Heart right ventricle (tissue), 16 donors: ENCODE results near the gene RBCK1. TPM values are rescaled to one million over a fixed set of nuclear protein-coding genes. Genes with fewer than 3 reads are reported as not detected.
A peak's percentile ranks its signal among the peaks of the same experiment; 100 is the strongest.

Experiments used
- ATAC-seq, 8 donors: fragments of 200-7000 bp; cut with Tn5 transposase; one replicate each; pipeline ENCODE4 v1.9.1; 2020; ENCODE audit warnings: mild to moderate bottlenecking in 8 of 8, moderate library complexity in 8 of 8, moderate number of reproducible peaks in 1 of 8
- DNase-seq, 2 donors: peaks; one replicate each; pipeline ENCODE4 v3.0.0-alpha.2; 2020
- H3K27ac ChIP-seq, 10 donors: fragments of 200-600 bp; sonication (generic) in 2 of 10; one replicate each; pipeline versions ENCODE4 v1.5.0 to v1.8.0; 2020 to 2022; ENCODE audit warnings: mild to moderate bottlenecking in 3 of 10
- H3K27me3 ChIP-seq, 7 donors: fragments of 200-600 bp; one replicate each; pipeline ENCODE4 v1.8.0; 2021 to 2022; ENCODE audit warnings: mild to moderate bottlenecking in 2 of 7
- H3K36me3 ChIP-seq, 9 donors: fragments of 200-600 bp; sonication (generic) in 1 of 9; one replicate each; pipeline versions ENCODE4 v1.5.0 to v1.8.0; 2020 to 2022; ENCODE audit warnings: mild to moderate bottlenecking in 2 of 9
- H3K4me1 ChIP-seq, 9 donors: fragments of 200-600 bp; sonication (generic) in 1 of 9; one replicate each; pipeline versions ENCODE4 v1.5.0 to v1.8.0; 2020 to 2022; ENCODE audit warnings: mild to moderate bottlenecking in 4 of 9
- H3K4me3 ChIP-seq, 10 donors: fragments of 200-600 bp; sonication (generic) in 2 of 10; one replicate each; pipeline versions ENCODE4 v1.5.0 to v1.8.0; 2020 to 2022; ENCODE audit warnings: mild to moderate bottlenecking in 7 of 10, moderate library complexity in 2 of 10
- H3K9me3 ChIP-seq, 11 donors: fragments of 200-600 bp in 10 of 11; sonication (generic) in 2 of 11; one replicate each; pipeline versions ENCODE4 v1.5.0 to v1.8.0; 2013 to 2022; ENCODE audit warnings: mild to moderate bottlenecking in 2 of 11, control low read depth in 1 of 11, moderate library complexity in 1 of 11
- WGBS, 2 donors: extraction: QIAGEN DNeasy Blood & Tissue Kit; methylation state at CpG; one replicate each; pipeline ENCODE4 v1.1.7; 2013; ENCODE audit warnings: inconsistent platforms in 1 of 2; 5-methylcytosine and 5-hydroxymethylcytosine counted together
- intact Hi-C, 10 donors: fragments of 100-400 bp; cut with DNase I; formaldehyde crosslinking; loops; one replicate each; pipeline versions ENCODE4 v1.11.1 to v1.14.2; 2022
- polyA plus RNA-seq, 2 donors: library from polyadenylated mRNA; stranded (reverse); fragments of 200-250 nt; gene quantifications; one replicate each; pipeline ENCODE4 v1.2.3, GENCODE V29; 2013
- total RNA-seq, 10 donors: library from RNA; stranded (reverse); fragmentation: NEBNext Ultra II Directional in 3 of 10; extraction: Animal tissue kit (Norgen Biotek cat#: 25700) in 3 of 10; gene quantifications; one replicate each; pipeline versions ENCODE4 v1.2.1 to v1.2.4, GENCODE V29; 2021 to 2023
- TF ChIP-seq, protein P1 (sequence below), 9 donors: fragments of 200-600 bp; sonication (generic) in 2 of 9; IDR thresholded peaks; one replicate each; pipeline versions ENCODE4 v1.5.0 to v1.8.0; 2021 to 2022; ENCODE audit warnings: antibody characterized with exemption in 9 of 9, mild to moderate bottlenecking in 5 of 9, moderate library complexity in 1 of 9
- donor health status: Arrhythmogenic right ventricular cardiomyopathy.
- donor health status: ischemic (EF 13 %, LVEDD 7.1; RV severe dilation, severe dysfunction).
- donor health status: healthy with polysubstance abuse.
- donor health status: DM: no; HTN: yes; CAD: no.
- donor health status: DM: no; HTN: no; CAD: no.
- donor health status: ischemic (EF 25% LVEDD 6.9; RV normal size, moderate dysfunction).
- donor health status: ischemic (EF 25% LVEDD 5.7; RV mildly dilated, moderate dysfunction).
- donor health status: healthy.
- donor health status: DM: yes; HTN: yes; CAD: no.
- donor health status: Ischemic cardiomyopathy.
- donor health status: ischemic (EF 35%, LVEDD 5.7; RV mildly dilated, moderate dysfunction).
- donor health status: nonischemic (EF 11% LVEDD 7.7; RV severe dilation, severe dysfunction).
- donor health status: DM: yes; HTN: yes; CAD: no.
- donor health status: PGD.
- donor health status: ischemic (EF 29% LVEDD 5.4; RV normal size, mild dysfunction).
- donor health status: nonischemic (EF 23%, LVEDD 6.1; RV moderate dilation, normal function).

The RBCK1 gene
- total and polyA plus RNA-seq, 12 donors, result 32.0 to 86.8 (median 44.0) TPM

DNA sequence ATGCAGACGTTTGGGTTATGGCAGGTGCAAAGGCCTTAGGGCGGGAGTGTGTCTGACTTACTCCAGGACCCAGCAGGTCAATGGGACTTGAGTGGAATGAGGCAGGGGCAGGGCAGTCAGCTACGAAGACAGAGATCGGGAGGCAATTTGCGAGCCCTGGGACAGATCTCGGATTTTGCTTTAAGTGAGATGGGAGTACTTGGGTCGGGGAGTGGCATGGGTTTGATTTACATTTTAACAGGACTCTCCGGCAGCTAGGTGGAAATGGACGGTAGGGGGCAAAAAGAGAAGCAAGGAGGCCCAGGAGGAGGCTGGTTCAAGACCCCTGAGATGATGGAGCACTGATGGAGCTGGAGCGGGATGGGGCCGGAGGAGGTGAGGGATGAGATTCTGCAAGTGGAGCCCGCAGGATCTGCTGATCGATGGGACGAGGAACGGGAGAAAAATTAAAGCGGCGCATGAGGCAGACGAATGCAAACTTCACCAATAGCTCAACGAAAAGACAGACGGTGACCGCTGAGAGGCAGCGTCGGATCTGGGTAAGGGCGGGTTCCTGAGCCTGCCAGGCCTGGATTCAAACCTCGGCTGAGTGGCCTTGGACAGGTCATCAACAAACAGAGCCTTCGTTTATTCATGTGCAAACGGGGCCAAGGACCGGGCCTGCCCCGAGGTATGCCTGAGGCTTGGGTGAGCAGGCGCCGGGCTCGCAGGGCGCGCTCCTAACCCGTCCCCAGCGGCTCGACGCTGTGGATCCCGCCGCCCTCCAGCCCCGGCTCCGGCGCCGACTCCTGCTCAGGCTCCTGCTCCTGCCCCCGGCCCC is 756 bp upstream of the RBCK1 start:
- no peaks in the 10 kb centered on the region for H3K27me3 ChIP-seq
- 9% methylated on average over 43 to 45 of the region's 45 CpGs for WGBS, 2 donors
- H3K36me3 ChIP-seq, result peaks cover 0 to 27% (median 8%) of the 10 kb centered on the region in 9 donors

GRCh38 chr20:408843-409696 is 971 bp downstream of the RBCK1 start:
- TF ChIP-seq, protein P1, sequence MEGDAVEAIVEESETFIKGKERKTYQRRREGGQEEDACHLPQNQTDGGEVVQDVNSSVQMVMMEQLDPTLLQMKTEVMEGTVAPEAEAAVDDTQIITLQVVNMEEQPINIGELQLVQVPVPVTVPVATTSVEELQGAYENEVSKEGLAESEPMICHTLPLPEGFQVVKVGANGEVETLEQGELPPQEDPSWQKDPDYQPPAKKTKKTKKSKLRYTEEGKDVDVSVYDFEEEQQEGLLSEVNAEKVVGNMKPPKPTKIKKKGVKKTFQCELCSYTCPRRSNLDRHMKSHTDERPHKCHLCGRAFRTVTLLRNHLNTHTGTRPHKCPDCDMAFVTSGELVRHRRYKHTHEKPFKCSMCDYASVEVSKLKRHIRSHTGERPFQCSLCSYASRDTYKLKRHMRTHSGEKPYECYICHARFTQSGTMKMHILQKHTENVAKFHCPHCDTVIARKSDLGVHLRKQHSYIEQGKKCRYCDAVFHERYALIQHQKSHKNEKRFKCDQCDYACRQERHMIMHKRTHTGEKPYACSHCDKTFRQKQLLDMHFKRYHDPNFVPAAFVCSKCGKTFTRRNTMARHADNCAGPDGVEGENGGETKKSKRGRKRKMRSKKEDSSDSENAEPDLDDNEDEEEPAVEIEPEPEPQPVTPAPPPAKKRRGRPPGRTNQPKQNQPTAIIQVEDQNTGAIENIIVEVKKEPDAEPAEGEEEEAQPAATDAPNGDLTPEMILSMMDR (IDR thresholded peaks at IDR 0.05), result no peak
- H3K27me3 ChIP-seq, result no peaks in the 10 kb centered on the region
- intact Hi-C loops, result loop anchor here in 6 of 10 donors (5.0 to 10.0 kb wide), 8 partner anchors 42 to 68 kb away; partner anchors contain the start of gene TBC1D20 (in 2 of the 6)
- no peak for DNase-seq
- no peaks in the 10 kb centered on the region for H3K9me3 ChIP-seq
- peaks cover 0 to 43% (median 17%) of the 10 kb centered on the region in 9 donors for H3K36me3 ChIP-seq
- WGBS, 2 donors, result 14 to 20% methylated on average over 7 of the region's 7 CpGs
- peak in 5 of 8 donors; percentile 1 to 10 (median 3) for ATAC-seq
- peak overlapping the region; percentile 81 to 98 (median 96) for H3K27ac ChIP-seq
- peak overlapping the region; percentile 76 to 100 (median 92) for H3K4me3 ChIP-seq
- peaks cover 3 to 29% (median 19%) of the 10 kb centered on the region in 9 donors for H3K4me1 ChIP-seq

More for the DNA sequence above, 756 bp upstream of the RBCK1 start:
- Histone ChIP-seq H3K4me1 (peaks cover 3 to 29% (median 19%) of the 10 kb centered on the region in 9 donors), H3K9me3 (no peaks in the 10 kb centered on the region), H3K4me3 (peak overlapping the region in 9 of 10 donors; percentile 76 to 100 (median 92)), H3K27ac (peak overlapping the region in 9 of 10 donors; percentile 95 to 98 (median 96))
- TF ChIP-seq, protein P1 (IDR thresholded peaks at IDR 0.05), result peak in 5 of 9 donors; percentile 18 to 48 (median 36)
- DNase-seq, result peak; percentile 68 to 83
- ATAC-seq, result peak; percentile 54 to 87 (median 84)
- intact Hi-C loops, result loop anchor here in 6 of 10 donors (1.0 to 10.0 kb wide), 9 partner anchors 40 to 72 kb away; partner anchors contain the start of gene TBC1D20 (in 2 of the 6)

GRCh38 chr20:409697-410559 is 1.8 kb downstream of the RBCK1 start:
- intact Hi-C loops, result loop anchor here in 6 of 10 donors (5.0 to 10.0 kb wide), 8 partner anchors 43 to 67 kb away; partner anchors contain the start of gene TBC1D20 (in 2 of the 6)
- peaks cover 0 to 43% (median 17%) of the 10 kb centered on the region in 9 donors for H3K36me3 ChIP-seq
- DNase-seq, result no peak
- 78 to 85% methylated on average over 14 of the region's 14 CpGs for WGBS, 2 donors
- H3K4me3 ChIP-seq, result peak overlapping the region in 3 of 10 donors; percentile 81 to 90 (median 81)
- TF ChIP-seq, protein P1 (IDR thresholded peaks at IDR 0.05), result no peak
- ATAC-seq, result no peak
- H3K27me3 ChIP-seq, result no peaks in the 10 kb centered on the region
- peak overlapping the region in 4 of 10 donors; percentile 95 to 98 (median 96) for H3K27ac ChIP-seq
- no peaks in the 10 kb centered on the region for H3K9me3 ChIP-seq
- H3K4me1 ChIP-seq, result peaks cover 3 to 29% (median 19%) of the 10 kb centered on the region in 9 donors
